ENCODE measurements around the gene KRT40.

KRT40 gene

DNA sequence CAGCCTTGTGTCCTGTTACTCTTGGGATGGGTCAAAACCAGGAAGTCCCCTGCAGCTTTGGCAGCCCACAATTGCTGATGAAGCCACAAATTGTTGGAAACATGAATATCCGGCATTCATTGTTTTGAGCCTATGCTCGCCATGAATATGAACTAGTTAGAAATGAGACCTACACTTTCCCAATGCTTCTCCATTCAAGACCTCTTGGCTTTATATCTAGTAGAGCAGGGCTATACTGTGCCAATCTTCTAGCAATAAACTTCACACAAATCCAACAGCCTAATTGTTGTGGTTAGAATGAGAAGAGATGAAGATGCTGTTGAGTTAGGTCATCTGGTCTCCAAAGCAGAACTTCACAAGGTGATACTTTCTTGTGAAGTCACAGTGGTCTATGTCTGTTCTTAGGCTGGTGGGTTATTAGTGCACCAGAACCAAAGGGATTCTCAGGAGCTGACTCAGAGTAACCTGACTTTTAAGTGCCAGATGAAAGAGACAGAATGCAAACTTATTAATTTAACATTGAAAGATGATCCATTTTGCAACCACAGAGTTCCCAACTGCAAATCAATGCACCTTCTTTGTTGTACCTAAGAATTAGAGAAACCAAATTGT, 33.0 kb downstream of the KRT40 start:
- no peak for DNase-seq

GRCh38 chr17:40950176-40950575, 34.0 kb downstream of the KRT40 start:
- no peak for DNase-seq

DNA sequence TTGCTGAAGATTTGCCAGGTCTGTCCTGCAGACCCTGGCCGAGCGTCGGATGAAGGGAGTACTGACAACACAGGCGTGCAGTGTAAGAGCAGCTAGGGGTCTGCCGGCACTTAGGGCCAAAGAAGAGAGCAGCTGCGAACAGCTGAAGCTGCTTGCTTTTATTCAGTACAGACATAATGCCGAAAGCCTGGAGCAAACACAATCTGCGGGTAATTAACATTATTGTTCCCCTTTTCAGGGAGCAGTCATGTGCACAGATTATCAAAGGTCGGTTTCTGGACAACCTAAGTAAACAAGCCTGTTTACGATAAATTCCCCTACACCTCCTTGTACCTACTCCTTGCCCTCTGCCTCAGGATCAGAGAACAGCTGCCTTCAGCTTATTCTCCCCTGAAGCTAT, 34.7 kb downstream of the KRT40 start:
- no peak for DNase-seq

- DNase-seq = no peak
Measured at GRCh38 chr17:40947929-40948328, 36.2 kb downstream of the KRT40 start.

GRCh38 chr17:40945414-40945813, 38.7 kb downstream of the KRT40 start:
- no peak for DNase-seq

DNA sequence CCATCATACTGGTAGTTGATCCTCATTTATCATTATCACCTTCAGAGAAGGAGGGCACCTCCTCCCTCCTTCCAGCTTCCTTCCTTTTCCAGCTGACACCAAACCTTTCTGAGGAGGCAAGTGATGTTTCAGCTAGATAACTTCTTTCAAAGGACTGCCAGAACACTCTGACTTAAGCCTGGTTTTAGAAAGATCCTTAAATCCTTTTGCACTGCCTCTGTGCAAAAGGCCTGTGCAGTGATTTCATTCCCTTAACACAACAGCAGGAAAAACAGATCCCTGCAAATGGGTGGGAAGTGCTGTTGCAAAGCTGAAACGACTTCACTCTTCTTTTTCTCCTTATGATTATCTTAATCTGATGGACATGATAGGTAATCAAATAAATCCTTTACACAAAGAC, 39.6 kb downstream of the KRT40 start:
- DNase-seq = no peak

DNA sequence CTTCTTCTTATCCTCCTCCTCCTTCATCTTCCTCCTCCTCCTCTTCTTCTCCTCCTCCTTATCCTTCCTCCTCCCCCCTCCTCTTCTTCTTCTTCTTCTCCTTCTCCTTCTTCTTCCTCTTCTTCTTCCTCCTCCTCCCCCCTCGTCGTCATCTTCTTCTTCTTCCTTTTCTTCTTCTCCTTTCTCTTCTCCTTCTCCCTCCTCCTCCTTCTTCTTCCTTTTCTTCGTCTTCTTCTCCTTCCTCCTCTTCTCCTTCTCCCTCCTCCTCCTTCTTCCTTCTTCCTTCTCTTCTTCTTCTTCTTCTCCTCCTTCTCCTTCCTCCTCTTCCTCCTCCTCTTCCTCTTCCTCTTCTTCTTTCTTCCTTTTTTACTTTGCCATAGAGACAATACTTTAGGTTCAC, 41.6 kb downstream of the KRT40 start:
- DNase-seq = no peak

- no peak for DNase-seq
Measured at GRCh38 chr17:40940266-40940665, 43.9 kb downstream of the KRT40 start.

- no peak for DNase-seq
Measured at GRCh38 chr17:40938981-40939380, 45.1 kb downstream of the KRT40 start.

DNA sequence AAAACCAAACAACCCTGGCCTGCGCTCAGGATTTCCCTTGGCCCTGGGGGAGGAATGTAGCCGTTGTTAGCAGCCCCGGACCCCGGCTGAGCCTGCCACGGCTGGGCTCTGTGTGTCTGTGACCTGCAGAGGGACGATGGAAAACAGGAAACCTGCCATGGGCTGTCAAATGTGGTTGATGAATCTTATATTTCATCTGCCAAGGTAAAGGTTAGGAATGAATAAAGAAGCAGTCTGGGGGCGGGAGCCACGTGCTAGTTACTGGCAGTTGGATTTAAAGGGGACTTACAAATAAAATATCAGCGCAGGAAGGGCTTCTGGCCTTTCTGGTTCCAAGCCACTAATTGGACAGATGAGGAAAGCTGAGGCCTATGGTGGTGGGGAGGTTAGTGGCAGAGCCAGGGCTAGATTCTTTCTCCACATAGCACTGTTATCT, 46.7 kb downstream of the KRT40 start, which contains the start of gene KRT23:
KRT23 (minus strand) TSS at position 263 of the 436 bp plus-strand sequence. CDS start 1,043 bp downstream, outside the sequence.
- no peak for DNase-seq

DNA sequence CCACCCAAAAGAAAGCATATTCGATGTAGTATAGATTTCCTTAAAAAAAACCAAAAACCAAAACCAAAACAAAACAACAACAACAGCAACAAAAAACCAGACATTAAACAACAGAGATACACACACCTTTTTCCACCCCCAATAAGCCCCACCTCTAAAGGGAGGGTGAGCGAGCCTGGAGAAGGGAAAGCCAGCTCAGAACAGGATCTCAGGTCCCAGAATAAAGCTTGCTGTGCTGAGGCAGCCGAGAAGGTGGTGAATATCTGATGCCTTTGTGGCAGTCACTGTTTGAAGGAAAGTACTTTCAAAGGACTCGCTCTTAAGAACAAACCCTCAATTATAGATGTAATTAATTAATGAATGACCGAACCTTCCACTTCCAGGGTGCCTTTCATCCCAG, 47.1 kb downstream of the KRT40 start:
- DNase-seq = no peak

DNA sequence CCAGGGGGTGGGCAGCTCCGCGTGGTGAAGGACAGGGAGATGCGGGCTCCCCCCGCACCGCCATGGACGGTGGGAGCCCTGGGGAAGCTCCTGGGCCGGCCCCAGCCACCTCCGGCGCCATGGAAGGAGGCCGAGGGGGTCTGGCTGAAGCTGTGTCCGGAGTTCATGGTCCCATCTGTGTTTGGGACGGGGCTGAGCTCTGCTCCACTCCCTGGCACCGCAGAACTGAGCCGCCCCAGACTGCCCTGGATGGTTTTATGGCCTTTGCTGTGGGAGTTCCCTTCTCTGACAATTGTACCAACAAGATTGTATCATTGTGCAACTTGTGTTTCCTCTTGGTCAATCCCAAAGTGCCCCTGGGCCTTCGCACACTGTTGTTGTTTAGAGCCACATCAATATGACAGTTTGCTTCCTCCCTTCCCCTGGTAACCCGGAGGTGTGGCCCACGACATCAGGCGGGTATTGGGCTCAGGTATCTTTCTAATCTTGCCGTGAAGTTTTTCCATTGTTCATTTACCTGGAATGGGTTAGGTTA, 47.6 kb downstream of the KRT40 start:
- DNase-seq = no peak

- DNase-seq = no peak
Measured at GRCh38 chr17:40935624-40936023, 48.5 kb downstream of the KRT40 start.

DNA sequence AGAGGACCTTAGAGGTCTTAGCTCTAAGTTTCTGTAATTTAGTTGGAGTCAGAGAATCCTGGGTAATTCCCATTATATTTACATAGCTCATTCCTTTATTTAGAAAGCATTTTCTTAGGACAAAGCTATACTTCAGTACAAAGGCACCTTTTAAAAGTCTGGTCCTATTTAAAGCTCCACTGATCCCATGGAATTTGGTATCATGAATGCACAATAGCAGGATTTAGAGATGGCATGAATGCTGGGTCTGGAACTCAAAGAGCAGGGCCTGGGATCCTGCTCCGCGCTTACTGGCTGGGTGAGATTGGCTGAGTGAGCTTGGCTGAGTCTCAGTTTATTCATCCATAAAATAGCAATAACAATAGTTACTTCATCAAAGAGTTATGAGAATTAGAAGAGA, 51.5 kb downstream of the KRT40 start:
- no peak for DNase-seq

DNA sequence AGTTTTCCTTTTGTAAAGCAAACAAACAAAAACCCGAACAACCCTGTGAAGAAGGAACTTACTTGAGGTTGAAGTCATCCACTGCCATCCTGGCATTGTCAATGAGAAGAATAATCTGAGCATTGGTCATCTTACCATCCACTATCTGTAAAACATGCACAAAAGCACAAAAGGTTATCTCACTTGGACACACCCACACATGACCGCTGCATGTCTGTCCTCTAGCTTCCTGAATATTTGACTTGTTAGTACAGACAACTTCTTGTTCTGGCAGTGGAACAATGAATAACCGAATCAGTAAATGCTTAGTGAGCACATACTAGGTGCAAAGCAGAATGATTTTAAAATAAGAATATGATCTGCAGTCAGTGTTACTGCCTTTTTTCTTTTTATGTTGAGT, 52.8 kb downstream of the KRT40 start:
- no peak for DNase-seq
